Stimulated activated CD8-positive, alpha-beta memory T cell treated with anti-CD3 and anti-CD28 coated beads, Interleukin-15, amount 100 ng/mL, for 1 hour (primary cell): ENCODE data around the gene MYL12B.
"Not testable (repeated sequence)": the region's sequence is repeated elsewhere in the genome, so short reads cannot be mapped to it uniquely, and the experiment has no call there.

Source experiments
- DNase-seq: peaks from one replicate; pipeline ENCODE4 v3.0.0-alpha.2; 2020; ENCODE audit warnings: low read depth

MYL12B gene

GRCh38 chr18:3262234-3263131 is 550 bp downstream of the MYL12B start:
- DNase-seq: no peak

GRCh38 chr18:3263132-3263700 is 1.3 kb downstream of the MYL12B start:
- DNase-seq: no peak

GRCh38 chr18:3264362-3264761 is 2.4 kb downstream of the MYL12B start:
- DNase-seq: no peak

GRCh38 chr18:3265564-3266033 is 3.7 kb downstream of the MYL12B start:
- DNase-seq: no peak

DNA sequence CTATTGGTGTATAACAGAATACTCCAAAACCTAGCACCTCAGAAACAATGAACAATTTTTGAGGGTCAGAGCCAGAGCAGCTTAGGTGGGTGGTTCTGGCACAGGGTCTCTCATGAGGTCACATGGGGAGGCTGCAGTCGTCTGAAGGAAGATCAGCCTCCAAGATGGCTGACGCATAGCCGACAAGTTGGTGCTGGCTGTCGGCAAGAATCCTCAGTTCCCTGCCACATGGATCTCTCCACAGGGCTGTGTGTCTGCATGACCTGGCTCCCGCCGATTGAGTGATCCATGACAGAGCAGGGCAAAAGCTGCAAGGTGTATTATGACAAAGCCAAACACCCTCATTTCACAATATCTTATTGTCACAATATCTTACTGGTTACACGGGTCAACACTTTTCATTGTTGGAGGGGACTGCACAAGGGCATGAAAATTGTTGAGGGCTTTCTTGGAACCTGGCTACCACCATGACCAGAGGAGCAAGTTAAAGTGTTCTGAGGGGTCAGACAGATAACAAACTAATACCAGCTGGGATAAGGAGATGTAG is 4.2 kb downstream of the MYL12B start:
- no peak for DNase-seq

DNA sequence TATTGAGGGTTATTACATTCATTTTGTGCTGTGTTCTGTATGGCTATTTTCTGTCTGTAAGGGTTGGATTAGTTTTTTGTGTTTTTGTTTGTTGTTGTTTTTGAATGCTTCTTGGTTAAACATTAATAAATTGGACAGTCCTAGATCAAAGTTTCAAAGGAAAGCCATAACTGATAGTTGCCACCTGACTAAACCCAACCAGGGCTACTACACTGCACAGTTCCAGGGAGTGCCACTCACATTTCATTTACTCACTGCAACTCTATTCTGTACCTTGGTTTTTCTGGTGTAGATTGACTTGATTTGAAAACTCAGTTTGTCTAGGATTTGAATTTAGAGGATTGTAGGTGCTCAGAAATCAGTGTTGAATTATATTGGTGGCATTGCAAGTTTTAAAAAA is 6.4 kb downstream of the MYL12B start:
- no peak for DNase-seq

DNA sequence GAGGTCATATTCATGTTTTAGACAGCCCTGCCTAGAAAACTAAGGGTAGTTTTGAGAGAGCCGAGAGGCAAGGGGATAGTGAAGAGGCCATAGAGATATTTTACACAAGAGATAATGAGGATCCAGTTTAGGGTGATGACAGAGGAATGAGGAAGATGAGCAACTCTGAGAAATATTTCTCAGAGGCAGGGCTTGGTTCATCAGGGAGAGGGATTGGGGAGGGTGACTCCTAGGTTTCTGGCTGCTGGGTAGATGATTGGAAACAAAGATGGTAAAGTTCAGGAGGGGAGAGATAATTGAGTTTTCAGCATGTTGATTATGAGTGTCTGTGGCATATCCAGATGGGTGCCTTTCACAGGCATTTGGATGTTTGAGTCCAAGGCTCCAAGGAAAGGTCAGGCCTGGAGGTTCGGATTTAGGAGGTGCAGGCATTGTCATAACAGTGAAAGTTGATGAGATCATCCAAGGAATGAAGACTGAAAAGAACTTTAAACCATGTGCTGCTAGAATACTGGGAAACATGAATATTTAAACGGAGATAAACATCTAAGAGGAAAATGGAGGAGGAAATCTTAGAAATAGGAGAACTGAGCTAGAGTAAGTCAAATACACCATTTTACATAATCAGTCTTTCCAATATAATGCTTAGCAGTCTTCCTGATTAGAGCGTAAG is 7.4 kb downstream of the MYL12B start:
- DNase-seq: no peak

DNA sequence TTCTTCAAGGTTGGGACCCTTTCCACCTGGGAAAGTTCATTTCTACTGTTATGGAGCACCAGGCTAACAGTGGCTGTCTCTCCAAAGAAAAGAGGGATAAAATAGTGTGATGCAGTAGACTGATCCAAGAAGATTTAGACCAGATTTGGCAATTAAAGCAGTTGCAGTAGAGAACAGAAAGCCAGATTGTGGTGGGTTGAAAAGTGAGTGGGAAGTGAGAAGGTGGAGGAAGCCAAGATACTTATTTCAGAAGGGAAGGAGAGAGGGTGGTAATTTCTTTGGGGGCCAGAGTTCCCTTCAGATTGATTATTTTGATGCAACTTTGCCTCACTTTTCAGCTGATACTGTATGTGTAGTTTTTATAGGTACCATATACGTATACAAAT is 8.0 kb downstream of the MYL12B start:
- DNase-seq: no peak

- no peak for DNase-seq
These were observed 11.1 kb downstream of the MYL12B start for GRCh38 chr18:3273042-3273441.

- not testable (repeated sequence) for DNase-seq
These were observed 15.8 kb downstream of the MYL12B start for GRCh38 chr18:3277643-3278213.

- DNase-seq: no peak
These were observed 17.6 kb downstream of the MYL12B start for GRCh38 chr18:3279201-3280185.

- DNase-seq: no peak
These were observed 19.8 kb downstream of the MYL12B start for GRCh38 chr18:3281456-3282400.

DNA sequence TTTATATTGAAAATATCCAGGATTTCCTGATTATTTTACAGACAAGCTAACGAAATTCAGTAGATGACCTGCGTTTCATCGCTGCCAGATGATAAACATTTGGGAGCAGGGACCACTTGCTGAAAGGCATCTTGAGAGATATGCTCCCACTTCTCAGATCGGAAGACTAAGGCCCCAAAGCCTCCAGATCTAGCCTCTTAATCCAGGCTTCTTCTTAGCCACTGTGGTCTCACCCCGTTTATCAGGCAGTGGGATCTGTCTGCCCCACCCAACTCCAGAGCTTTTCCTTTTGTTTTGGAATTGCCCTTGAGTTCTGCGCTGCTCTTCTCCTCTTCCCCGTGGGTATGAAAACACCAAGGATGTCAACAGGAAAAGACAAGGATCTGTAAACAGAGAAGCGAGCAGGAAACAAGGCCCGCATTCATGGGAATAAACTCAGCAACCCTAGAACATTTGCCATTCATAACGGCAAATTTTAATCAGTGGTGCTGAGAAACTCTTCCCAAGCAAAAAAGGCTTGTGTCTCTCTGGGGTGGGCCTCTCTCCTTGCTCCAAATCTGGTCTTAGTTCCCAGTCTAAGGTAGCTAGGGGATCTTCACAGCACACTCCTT is 21.4 kb downstream of the MYL12B start:
- no peak for DNase-seq

DNA sequence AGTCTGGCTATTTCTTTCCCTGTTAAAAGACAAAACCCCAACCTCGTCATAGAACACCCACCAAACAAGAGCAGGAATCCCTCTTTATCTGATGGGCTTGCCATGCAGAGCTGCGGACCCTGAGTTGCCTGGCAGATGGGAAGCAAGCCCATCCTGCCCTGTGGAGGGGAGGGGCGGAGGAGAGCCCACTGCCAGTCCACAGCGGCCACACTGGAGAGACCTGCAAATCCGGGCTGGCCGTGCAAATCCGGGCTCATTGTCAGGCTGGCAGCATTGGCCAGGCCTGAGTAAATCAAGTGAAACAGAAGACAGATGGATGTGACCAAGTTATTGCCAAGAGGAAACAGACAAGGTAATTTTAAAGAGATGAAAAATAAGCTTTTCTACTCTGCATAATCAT is 22.0 kb downstream of the MYL12B start:
- DNase-seq: no peak

- DNase-seq: no peak
These were observed 22.6 kb downstream of the MYL12B start for GRCh38 chr18:3284501-3284900.

DNA sequence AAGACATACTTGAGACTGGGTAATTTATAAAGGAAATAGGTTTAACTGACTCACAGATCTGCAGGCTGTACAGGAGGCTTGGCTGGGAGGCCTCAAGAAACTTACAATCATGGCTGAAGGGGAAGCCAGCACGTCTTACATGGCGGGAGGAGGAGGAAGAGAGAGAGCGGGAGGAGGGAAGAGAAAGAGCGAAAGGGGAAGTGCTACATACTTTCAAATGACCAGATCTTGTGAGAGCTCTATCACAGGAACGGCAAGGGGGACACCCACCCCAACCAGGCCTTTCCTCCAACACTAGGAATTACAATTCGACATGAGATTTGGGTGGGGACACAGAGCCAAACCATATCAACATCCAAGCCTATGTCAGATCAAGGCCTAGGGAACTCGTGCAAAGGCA is 24.2 kb downstream of the MYL12B start:
- DNase-seq: no peak

GRCh38 chr18:3293196-3293951 is 31.4 kb downstream of the MYL12B start:
- DNase-seq: no peak

DNA sequence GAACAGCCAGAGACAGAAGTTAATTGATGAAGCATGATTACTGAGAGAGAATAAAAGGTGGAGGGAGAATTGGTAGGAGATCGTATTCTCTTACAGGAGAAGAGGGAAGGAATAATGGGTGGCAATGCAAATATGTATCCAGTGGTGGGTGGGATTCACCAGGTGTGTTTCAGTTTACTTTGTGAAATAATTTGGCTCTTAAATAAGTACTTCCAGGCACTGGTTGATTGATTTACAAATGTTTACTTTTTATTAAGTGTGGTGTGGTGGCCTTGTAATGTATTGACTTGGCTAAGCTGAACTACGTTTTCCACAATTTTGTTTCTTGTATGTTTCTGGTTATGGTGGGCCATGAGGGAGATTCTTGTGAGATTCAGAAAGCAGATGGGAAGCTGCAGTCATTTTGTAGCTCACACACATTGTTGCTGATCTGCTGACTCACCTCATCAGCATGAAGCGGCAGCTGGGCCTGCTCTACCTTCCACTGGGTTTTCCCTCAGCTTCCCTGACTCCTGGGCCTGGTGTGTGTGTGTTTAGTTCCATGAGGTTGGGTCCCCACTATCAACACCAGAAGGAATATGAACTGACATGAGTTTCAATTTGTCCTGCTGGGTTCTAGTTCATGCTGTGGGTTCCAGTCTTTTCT is 32.6 kb downstream of the MYL12B start:
- DNase-seq: no peak
